HT1080 (cell line): ENCODE data around the gene NOP9. TPM values are rescaled to one million over a fixed set of nuclear protein-coding genes. Genes with fewer than 3 reads are reported as not detected.
"Not testable (repeated sequence)": the region's sequence is repeated elsewhere in the genome, so short reads cannot be mapped to it uniquely, and the experiment has no call there.

Experiments used
- DNase-seq: peaks from one replicate; pipeline ENCODE4 v3.0.0-alpha.2; 2015; ENCODE audit warnings: low read depth
- small RNA-seq: library from RNA; depleted of rRNA; stranded (forward); fragments of <200 nt; gene quantifications from one replicate; pipeline ENCODE3, GENCODE V24; 2014
- total RNA-seq: library from RNA; depleted of rRNA; stranded (reverse); fragments of >200 nt; shearing (Covaris generic); gene quantifications from 2 replicates; pipeline ENCODE4 v1.2.3, GENCODE V29; 2014; rRNA removed

The NOP9 gene
- total RNA-seq, 1 experiment from 2014 or later: 25.6 TPM

DNA sequence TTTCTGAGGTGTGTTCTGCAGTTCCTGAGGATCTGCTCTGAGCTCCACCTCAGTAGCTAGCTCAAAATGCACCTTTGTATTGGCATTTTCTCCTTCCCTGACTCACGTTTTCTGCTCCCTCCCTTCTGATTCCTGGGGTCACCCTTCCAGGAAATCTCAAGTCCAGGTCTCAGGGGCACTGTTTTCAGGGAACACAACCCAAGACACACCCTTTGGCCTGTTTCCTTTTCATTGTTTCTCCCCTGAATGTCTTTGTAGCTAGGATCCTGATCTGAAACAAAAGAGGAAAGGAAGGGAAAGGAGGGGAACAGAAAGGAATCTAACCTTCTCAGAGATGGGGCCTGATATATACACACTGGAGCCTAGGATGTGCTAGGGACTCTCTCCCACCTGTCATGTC, 47.5 kb downstream of the NOP9 start:
- DNase-seq: no peak

- DNase-seq: no peak
These were observed 48.5 kb downstream of the NOP9 start for GRCh38 chr14:24348186-24348585.

DNA sequence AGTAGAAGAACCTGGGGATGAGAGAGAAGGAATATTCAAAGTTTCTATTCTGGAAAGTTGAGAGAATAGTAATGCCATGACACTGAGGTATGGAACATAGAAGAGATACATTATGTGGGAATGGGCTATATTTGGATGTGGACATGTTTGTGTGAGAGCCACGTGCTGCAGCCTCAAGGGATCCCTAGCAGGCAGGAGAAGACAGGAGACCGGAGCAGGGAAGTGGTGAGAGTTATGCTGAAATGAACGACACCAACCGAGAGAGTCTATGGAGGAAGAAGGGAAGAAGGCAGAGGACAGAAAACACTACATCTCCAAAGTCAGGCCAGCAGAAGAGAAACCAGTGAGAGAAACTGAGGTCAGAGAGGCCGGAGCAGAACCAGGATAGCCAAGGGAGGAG, 50.1 kb downstream of the NOP9 start:
- no peak for DNase-seq

GRCh38 chr14:24351517-24351916, 51.9 kb downstream of the NOP9 start:
- no peak for DNase-seq

DNA sequence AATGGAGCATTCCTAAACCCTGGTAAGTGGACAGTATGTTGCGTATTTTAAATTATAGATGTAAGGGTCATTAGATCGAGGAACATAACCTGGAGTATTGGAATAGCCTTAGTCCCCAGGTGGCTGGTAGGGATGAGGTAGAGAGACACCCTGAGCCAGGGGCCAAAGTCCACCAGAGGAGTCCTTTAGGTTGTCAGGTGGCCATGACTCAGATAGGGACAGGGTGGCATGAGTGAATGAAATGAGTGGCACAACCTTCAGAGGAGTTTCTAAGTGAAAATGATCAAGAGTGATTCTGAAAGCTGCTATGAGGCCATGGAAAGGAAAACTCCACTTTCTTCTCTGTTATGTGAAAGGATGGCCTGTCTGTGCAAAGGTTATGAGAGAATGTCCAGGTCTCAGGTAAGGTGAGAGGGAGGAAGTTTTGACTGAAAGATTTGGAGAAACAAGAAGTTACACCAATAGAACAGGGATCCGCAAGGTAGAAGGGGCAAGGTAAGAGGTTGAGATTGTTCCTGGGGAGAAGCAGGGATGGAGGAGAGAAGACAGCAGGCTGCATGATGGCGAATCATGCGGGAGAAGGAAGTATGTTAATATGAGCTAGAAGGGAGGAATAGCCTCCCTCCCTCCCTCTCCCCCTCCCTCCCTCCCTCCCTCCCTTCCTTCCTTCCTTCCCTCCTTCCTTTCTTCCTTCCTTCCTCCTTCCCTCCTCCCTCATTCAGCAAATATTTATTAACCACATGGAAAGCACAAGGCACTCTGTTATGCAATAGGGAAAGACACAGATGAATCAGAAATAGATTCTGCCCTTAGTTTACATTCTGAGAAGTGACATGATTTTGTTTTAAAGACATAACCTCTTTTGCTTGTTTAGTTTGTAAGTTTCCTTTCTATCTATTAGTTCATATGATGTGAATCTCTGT, 54.2 kb downstream of the NOP9 start:
- DNase-seq: no peak

DNA sequence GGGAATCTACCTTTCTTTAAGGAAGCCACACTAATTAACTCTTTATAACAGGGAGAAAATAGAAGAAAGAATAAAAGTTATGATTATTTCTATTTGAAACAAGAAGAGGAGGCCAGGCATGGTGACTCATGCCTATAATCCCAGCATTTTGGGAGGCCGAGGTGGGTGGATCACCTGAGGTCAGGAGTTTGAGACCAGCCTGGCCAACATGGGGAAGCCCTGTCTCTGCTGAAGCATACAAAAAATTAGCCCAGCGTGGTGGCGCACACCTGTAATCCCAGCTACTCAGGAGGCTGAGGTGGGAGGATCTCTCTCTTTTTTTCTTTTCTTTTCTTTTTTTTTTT, 54.8 kb downstream of the NOP9 start:
- DNase-seq: not testable (repeated sequence)

DNA sequence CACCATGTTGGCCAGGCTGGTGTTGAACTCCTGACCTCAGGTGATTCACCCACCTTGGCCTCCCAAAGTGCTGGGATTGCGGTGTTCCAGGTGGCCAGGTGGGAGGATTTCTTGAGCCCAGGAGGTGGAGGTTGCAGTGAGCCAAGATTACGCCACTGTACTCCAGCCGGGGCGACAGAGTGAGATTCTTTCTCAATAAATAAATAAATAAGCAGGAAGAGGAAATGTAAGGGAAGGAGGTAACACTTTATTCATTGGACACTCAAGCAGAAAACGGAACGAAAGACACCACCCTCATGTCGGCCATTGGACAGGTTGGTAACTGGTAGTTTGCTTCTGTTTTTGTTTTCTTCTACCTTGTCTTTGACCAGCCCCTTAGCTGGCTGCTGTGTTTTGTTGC, 55.4 kb downstream of the NOP9 start:
- DNase-seq: no peak

DNA sequence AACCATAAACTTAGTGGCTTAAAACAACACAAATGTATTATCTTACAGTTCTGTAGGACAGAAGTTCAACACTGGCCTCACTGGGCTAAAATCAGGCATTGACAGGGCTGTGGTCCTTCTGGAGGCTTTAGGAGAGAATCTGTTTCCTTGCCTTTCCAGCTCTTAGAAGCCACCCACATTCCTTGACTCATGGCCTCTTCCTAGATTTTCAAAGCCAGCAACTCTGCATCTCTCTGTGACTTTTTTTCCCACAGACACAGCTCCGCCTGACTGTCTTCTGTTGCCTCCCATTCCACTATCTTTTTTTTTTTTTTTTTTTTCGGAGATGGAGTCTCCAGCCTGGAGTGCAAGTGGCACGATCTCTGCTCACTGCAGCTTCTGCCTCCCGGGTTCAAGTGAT, 56.6 kb downstream of the NOP9 start:
- no peak for DNase-seq

Small RNA genes lying within 50 kb of the gene (small RNA-seq; reads per million reads assigned to genes)
- gene RF00026: not detected

Other genes starting within 250 kb of the NOP9 start
- 0.07 and 0.11 TPM in 2 replicates for gene CARMIL3, start 247.8 kb upstream of the NOP9 start, total RNA-seq
- not detected in 2 replicates for gene CPNE6, start 228.3 kb upstream of the NOP9 start, total RNA-seq
- 27.1 and 29.3 TPM in 2 replicates for gene PCK2, start 205.5 kb upstream of the NOP9 start, total RNA-seq
- 37.2 and 46.7 TPM in 2 replicates for gene DCAF11, start 185.1 kb upstream of the NOP9 start, total RNA-seq
- gene NRL, start 184.9 kb upstream of the NOP9 start, total RNA-seq: 1.3 and 4.4 TPM in 2 replicates
- 0.63 TPM in 1 of 2 replicates, not detected in the other for gene FITM1, start 169.2 kb upstream of the NOP9 start, total RNA-seq
- gene PSME1, start 163.7 kb upstream of the NOP9 start, total RNA-seq: 130 and 149 TPM in 2 replicates
- gene EMC9, start 158.3 kb upstream of the NOP9 start, total RNA-seq: 30.2 and 32.2 TPM in 2 replicates
- 224 and 243 TPM in 2 replicates for gene PSME2, start 153.2 kb upstream of the NOP9 start, total RNA-seq
- 57.7 and 69.8 TPM in 2 replicates for gene RNF31, start 152.4 kb upstream of the NOP9 start, total RNA-seq
- 5.0 and 7.8 TPM in 2 replicates for gene IRF9, start 138.6 kb upstream of the NOP9 start, total RNA-seq
- gene REC8, start 127.8 kb upstream of the NOP9 start, total RNA-seq: 0.53 and 1.0 TPM in 2 replicates
- gene IPO4, start 111.0 kb upstream of the NOP9 start, total RNA-seq: 242 and 273 TPM in 2 replicates
- gene TM9SF1, start 104.4 kb upstream of the NOP9 start, total RNA-seq: 54.0 and 68.3 TPM in 2 replicates
- 0.13 TPM in 1 of 2 replicates, not detected in the other for gene TSSK4, start 94.2 kb upstream of the NOP9 start, total RNA-seq
- 20.0 and 44.4 TPM in 2 replicates for gene CHMP4A, start 86.4 kb upstream of the NOP9 start, total RNA-seq
- gene MDP1, start 83.8 kb upstream of the NOP9 start, total RNA-seq: 10.6 and 12.3 TPM in 2 replicates
- 307 and 368 TPM in 2 replicates for gene NEDD8, start 67.5 kb upstream of the NOP9 start, total RNA-seq
- 92.5 and 107 TPM in 2 replicates for gene GMPR2, start 66.9 kb upstream of the NOP9 start, total RNA-seq
- 47.2 and 52.4 TPM in 2 replicates for gene TINF2, start 57.2 kb upstream of the NOP9 start, total RNA-seq
- 0.76 and 1.4 TPM in 2 replicates for gene TGM1, start 36.7 kb upstream of the NOP9 start, total RNA-seq
- 24.0 and 24.5 TPM in 2 replicates for gene RABGGTA, start 28.3 kb upstream of the NOP9 start, total RNA-seq
- gene DHRS1, start 70 bp upstream of the NOP9 start, total RNA-seq: 6.0 and 6.9 TPM in 2 replicates
- gene CIDEB, start 8.1 kb downstream of the NOP9 start, total RNA-seq: 0.10 TPM in 1 of 2 replicates, not detected in the other
- 5.0 and 7.8 TPM in 2 replicates for gene LTB4R2, start 10.3 kb downstream of the NOP9 start, total RNA-seq
- 3.8 and 6.5 TPM in 2 replicates for gene LTB4R, start 11.7 kb downstream of the NOP9 start, total RNA-seq
- not detected in 2 replicates for gene ADCY4, start 35.2 kb downstream of the NOP9 start, total RNA-seq
- 0.08 TPM in 1 of 2 replicates, not detected in the other for gene RIPK3, start 40.1 kb downstream of the NOP9 start, total RNA-seq
- 0.32 TPM in 1 of 2 replicates, not detected in the other for gene NFATC4, start 68.3 kb downstream of the NOP9 start, total RNA-seq
- 0.03 and 0.05 TPM in 2 replicates for gene NYNRIN, start 99.2 kb downstream of the NOP9 start, total RNA-seq
- 0.35 and 0.84 TPM in 2 replicates for gene CBLN3, start 129.8 kb downstream of the NOP9 start, total RNA-seq
- gene KHNYN, start 130.1 kb downstream of the NOP9 start, total RNA-seq: 18.0 and 20.8 TPM in 2 replicates
- 11.7 and 21.9 TPM in 2 replicates for gene SDR39U1, start 142.9 kb downstream of the NOP9 start, total RNA-seq
- gene CMA1, start 208.4 kb downstream of the NOP9 start, total RNA-seq: not detected in 2 replicates